Measurements from ENCODE around the gene DCAF10. TPM values are rescaled to one million over a fixed set of nuclear protein-coding genes. Genes with fewer than 3 reads are reported as not detected.

Gene DCAF10
- polyA plus RNA-seq, 3 donors: 31.9 to 36.9 (median 32.2) TPM

DNA sequence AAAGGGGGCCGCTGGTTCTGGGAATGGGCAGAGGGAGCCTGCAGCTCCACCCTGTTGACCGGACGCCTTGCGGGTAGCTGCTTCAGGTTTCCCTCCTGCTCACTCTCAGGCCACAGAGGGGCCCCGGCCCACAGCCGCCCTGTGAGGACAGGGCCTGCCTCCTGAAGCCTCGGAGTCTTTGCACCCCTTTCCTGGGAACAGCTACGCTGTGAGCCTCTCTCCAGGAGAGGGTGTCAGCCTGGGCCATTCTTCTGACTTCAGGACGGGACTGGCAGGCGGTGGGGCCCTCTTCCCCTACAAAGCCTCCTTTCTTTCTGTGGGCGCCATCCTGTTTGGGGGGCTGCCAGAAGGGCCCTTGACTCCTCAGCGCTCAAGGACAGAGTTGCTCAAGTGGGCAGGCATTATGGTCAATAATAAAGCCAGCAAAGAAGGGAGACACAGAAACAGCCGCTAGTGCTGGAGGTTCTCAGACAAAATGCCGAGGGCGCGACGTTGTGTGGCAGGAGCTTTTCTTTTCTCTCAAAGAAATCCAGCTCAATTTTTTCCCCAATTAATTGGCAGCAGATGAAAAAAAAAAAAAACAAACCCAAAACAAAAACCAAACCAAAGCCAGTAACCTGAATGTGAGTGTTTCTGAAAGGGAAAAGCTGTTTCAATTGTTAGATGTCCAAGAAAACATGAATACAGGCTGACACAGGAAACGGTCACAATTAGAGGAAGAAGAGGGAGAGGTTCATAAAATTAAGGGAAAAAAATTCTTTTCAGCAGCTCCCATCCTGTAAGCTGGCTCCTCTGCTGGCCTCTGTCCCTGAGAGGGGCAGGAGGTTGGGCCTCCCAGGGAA is 116.1 kb downstream of the DCAF10 start:
- DNase-seq (ENCODE audit: extremely low read depth in 1 of 11, low read depth in 9 of 11, low spot score in 4 of 11): no peak

Other genes with a start within 250 kb of the DCAF10 start
- 10 to 100 TPM; 13.2 to 14.7 (median 13.2) TPM for gene FBXO10, start 224.4 kb upstream of the DCAF10 start, polyA plus RNA-seq (ENCODE audit: insufficient read length in 3 of 3)
- gene TOMM5, start 208.2 kb upstream of the DCAF10 start, polyA plus RNA-seq (ENCODE audit: insufficient read length in 3 of 3): 100 to 1,000 TPM; 101 to 132 (median 131) TPM
- gene FRMPD1, start 149.8 kb upstream of the DCAF10 start, polyA plus RNA-seq (ENCODE audit: insufficient read length in 3 of 3): 1 to 10 TPM in 2 of 3 donors, under 1 TPM in 1; 0.88 to 1.1 (median 1.0) TPM
- gene TRMT10B, start 47.0 kb upstream of the DCAF10 start, polyA plus RNA-seq (ENCODE audit: insufficient read length in 3 of 3): 10 to 100 TPM; 12.8 to 23.9 (median 16.9) TPM
- gene EXOSC3, start 15.7 kb upstream of the DCAF10 start, polyA plus RNA-seq (ENCODE audit: insufficient read length in 3 of 3): 10 to 100 TPM; 43.7 to 45.2 (median 45.0) TPM
- gene SLC25A51, start 103.3 kb downstream of the DCAF10 start, polyA plus RNA-seq (ENCODE audit: insufficient read length in 3 of 3): 10 to 100 TPM; 16.6 to 19.5 (median 17.9) TPM